ENCODE results near the gene GRM1.

The GRM1 gene

GRCh38 chr6:146017672-146018071, 11.2 kb upstream of the GRM1 start:
- Histone ChIP-seq H3K9me3 (ENCODE audit: control insufficient read depth, insufficient read depth, low read length) (no peaks in the 10 kb centered on the region), H3F3A (ENCODE audit: control insufficient read depth, insufficient read depth) (no peaks in the 10 kb centered on the region), H3K27ac (ENCODE audit: low read depth, low read length) (no peak overlapping the region), H3K4me3 (ENCODE audit: low read length) (no peak overlapping the region), H4K20me1 (ENCODE audit: control insufficient read depth, insufficient read depth, low read depth, low read length) (no peaks in the 10 kb centered on the region), H3K9me2 (replicated peaks; ENCODE audit: control insufficient read depth, low read length) (no peaks in the 10 kb centered on the region), H3K36me3 (ENCODE audit: control insufficient read depth, low read length) (no peaks in the 10 kb centered on the region), H3K79me2 (ENCODE audit: control insufficient read depth, low read length) (no peaks in the 10 kb centered on the region), H3K27me3 (ENCODE audit: control insufficient read depth, low read length) (peaks cover 9% of the 10 kb centered on the region; the same call in 1 of the 2 replicates), H3K4me2 (ENCODE audit: low read length) (no peak overlapping the region), H3K4me1 (ENCODE audit: control insufficient read depth, low read length) (no peaks in the 10 kb centered on the region)
- no peak for TF ChIP-seq EZH2phosphoT487 (IDR thresholded peaks at IDR 0.05; ENCODE audit: borderline replicate concordance, low read length)
- TF ChIP-seq, protein P1, sequence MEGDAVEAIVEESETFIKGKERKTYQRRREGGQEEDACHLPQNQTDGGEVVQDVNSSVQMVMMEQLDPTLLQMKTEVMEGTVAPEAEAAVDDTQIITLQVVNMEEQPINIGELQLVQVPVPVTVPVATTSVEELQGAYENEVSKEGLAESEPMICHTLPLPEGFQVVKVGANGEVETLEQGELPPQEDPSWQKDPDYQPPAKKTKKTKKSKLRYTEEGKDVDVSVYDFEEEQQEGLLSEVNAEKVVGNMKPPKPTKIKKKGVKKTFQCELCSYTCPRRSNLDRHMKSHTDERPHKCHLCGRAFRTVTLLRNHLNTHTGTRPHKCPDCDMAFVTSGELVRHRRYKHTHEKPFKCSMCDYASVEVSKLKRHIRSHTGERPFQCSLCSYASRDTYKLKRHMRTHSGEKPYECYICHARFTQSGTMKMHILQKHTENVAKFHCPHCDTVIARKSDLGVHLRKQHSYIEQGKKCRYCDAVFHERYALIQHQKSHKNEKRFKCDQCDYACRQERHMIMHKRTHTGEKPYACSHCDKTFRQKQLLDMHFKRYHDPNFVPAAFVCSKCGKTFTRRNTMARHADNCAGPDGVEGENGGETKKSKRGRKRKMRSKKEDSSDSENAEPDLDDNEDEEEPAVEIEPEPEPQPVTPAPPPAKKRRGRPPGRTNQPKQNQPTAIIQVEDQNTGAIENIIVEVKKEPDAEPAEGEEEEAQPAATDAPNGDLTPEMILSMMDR (IDR thresholded peaks at IDR 0.05; ENCODE audit: low read depth, low read length, poor library complexity, severe bottlenecking), result no peak

- Histone ChIP-seq H3K27me3 (ENCODE audit: control insufficient read depth, low read length) (0 out of 2 replicates have a peak, but pooled peaks cover 3% of the 10 kb centered on the region), H3F3A (ENCODE audit: control insufficient read depth, insufficient read depth) (no peaks in the 10 kb centered on the region), H3K4me3 (ENCODE audit: low read length) (no peak overlapping the region), H3K79me2 (ENCODE audit: control insufficient read depth, low read length) (no peaks in the 10 kb centered on the region), H3K4me2 (ENCODE audit: low read length) (no peak overlapping the region), H3K36me3 (ENCODE audit: control insufficient read depth, low read length) (no peaks in the 10 kb centered on the region), H3K27ac (ENCODE audit: low read depth, low read length) (no peak overlapping the region), H3K4me1 (ENCODE audit: control insufficient read depth, low read length) (no peaks in the 10 kb centered on the region), H3K9me2 (replicated peaks; ENCODE audit: control insufficient read depth, low read length) (no peaks in the 10 kb centered on the region), H4K20me1 (ENCODE audit: control insufficient read depth, insufficient read depth, low read depth, low read length) (no peaks in the 10 kb centered on the region), H3K9me3 (ENCODE audit: control insufficient read depth, insufficient read depth, low read length) (no peaks in the 10 kb centered on the region)
- TF ChIP-seq, protein P1 (IDR thresholded peaks at IDR 0.05; ENCODE audit: low read depth, low read length, poor library complexity, severe bottlenecking), result no peak
- no peak for TF ChIP-seq EZH2phosphoT487 (IDR thresholded peaks at IDR 0.05; ENCODE audit: borderline replicate concordance, low read length)
Observed at GRCh38 chr6:146026873-146027272, 2.0 kb upstream of the GRM1 start.

GRCh38 chr6:146027586-146028251, 1.1 kb upstream of the GRM1 start:
- H3F3A ChIP-seq (ENCODE audit: control insufficient read depth, insufficient read depth), result no peaks in the 10 kb centered on the region
- no peaks in the 10 kb centered on the region for H3K9me3 ChIP-seq (ENCODE audit: control insufficient read depth, insufficient read depth, low read length)
- H3K27ac ChIP-seq (ENCODE audit: low read depth, low read length), result no peak overlapping the region
- no peaks in the 10 kb centered on the region for H4K20me1 ChIP-seq (ENCODE audit: control insufficient read depth, insufficient read depth, low read depth, low read length)
- H3K4me3 ChIP-seq (ENCODE audit: low read length), result no peak overlapping the region
- no peak overlapping the region for H3K4me2 ChIP-seq (ENCODE audit: low read length)
- 0 out of 2 replicates have a peak, but pooled peaks cover 3% of the 10 kb centered on the region for H3K27me3 ChIP-seq (ENCODE audit: control insufficient read depth, low read length)
- H3K36me3 ChIP-seq (ENCODE audit: control insufficient read depth, low read length), result no peaks in the 10 kb centered on the region
- no peaks in the 10 kb centered on the region for H3K4me1 ChIP-seq (ENCODE audit: control insufficient read depth, low read length)
- H3K9me2 ChIP-seq (replicated peaks; ENCODE audit: control insufficient read depth, low read length), result no peaks in the 10 kb centered on the region
- no peaks in the 10 kb centered on the region for H3K79me2 ChIP-seq (ENCODE audit: control insufficient read depth, low read length)
- no peak for TF ChIP-seq EZH2phosphoT487 (IDR thresholded peaks at IDR 0.05; ENCODE audit: borderline replicate concordance, low read length)
- TF ChIP-seq, protein P1 (IDR thresholded peaks at IDR 0.05; ENCODE audit: low read depth, low read length, poor library complexity, severe bottlenecking), result no peak

All from DOHH2 (cell line).